ENCODE results near the gene RND3.

Gene RND3

DNA sequence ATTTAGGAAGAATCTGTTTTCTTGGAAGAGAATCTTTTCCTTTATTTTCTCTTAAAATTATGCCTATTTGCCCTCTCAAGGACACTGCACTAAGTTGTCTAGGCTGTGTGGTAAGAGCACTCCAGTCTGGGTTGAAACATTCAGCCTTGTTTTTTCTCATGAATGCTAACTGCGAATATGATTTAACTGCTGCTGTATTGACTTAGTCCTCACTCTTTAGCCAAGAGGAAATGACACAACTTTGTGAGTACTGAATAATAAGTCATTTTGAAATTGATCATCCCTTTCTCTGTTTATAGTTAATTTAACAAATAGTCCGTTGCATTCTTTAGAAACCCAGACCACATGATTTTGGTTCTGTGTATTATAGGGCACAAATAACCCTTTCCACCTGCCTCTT, 4.5 kb upstream of the RND3 start:
- Histone ChIP-seq H3K27ac (no peak overlapping the region), H3K27me3 (peaks cover 34% of the 10 kb centered on the region), H3K36me3 (no peaks in the 10 kb centered on the region), H3K4me1 (ENCODE audit: control insufficient read depth in 1 of 2, insufficient read depth in 1 of 2, low read depth in 1 of 2, low read length in 1 of 2) (no peaks in the 10 kb centered on the region), H3K9me3 (no peaks in the 10 kb centered on the region), H3K4me3 (ENCODE audit: low read depth in 1 of 2, low read length in 1 of 2) (no peak overlapping the region)
- TF ChIP-seq, protein P1, sequence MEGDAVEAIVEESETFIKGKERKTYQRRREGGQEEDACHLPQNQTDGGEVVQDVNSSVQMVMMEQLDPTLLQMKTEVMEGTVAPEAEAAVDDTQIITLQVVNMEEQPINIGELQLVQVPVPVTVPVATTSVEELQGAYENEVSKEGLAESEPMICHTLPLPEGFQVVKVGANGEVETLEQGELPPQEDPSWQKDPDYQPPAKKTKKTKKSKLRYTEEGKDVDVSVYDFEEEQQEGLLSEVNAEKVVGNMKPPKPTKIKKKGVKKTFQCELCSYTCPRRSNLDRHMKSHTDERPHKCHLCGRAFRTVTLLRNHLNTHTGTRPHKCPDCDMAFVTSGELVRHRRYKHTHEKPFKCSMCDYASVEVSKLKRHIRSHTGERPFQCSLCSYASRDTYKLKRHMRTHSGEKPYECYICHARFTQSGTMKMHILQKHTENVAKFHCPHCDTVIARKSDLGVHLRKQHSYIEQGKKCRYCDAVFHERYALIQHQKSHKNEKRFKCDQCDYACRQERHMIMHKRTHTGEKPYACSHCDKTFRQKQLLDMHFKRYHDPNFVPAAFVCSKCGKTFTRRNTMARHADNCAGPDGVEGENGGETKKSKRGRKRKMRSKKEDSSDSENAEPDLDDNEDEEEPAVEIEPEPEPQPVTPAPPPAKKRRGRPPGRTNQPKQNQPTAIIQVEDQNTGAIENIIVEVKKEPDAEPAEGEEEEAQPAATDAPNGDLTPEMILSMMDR (IDR thresholded peaks at IDR 0.05) = no peak

DNA sequence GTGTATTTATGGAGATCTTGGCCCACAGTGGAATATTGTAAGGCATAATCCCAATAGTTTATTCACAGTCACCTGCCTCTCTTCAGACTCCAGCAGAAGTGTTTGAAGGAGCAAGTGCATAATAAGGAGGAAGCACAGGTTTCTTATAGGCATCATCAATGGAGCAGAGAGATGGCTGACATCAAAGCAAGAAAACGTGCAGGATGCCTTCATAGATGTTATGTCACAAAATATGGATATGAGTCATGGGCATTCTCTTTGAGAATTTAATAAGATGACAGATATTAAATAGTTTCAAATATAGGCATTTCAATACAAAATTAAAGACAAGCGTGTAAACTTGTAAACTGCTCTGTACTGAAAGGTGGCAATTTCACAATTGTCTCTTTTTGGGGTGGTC, 4.0 kb upstream of the RND3 start:
- peaks cover 40% of the 10 kb centered on the region for H3K27me3 ChIP-seq
- H3K4me3 ChIP-seq (ENCODE audit: low read depth in 1 of 2, low read length in 1 of 2) = no peak overlapping the region
- no peaks in the 10 kb centered on the region for H3K4me1 ChIP-seq (ENCODE audit: control insufficient read depth in 1 of 2, insufficient read depth in 1 of 2, low read depth in 1 of 2, low read length in 1 of 2)
- TF ChIP-seq, protein P1 (IDR thresholded peaks at IDR 0.05) = no peak
- no peaks in the 10 kb centered on the region for H3K9me3 ChIP-seq
- no peak overlapping the region for H3K27ac ChIP-seq
- H3K36me3 ChIP-seq = no peaks in the 10 kb centered on the region

DNA sequence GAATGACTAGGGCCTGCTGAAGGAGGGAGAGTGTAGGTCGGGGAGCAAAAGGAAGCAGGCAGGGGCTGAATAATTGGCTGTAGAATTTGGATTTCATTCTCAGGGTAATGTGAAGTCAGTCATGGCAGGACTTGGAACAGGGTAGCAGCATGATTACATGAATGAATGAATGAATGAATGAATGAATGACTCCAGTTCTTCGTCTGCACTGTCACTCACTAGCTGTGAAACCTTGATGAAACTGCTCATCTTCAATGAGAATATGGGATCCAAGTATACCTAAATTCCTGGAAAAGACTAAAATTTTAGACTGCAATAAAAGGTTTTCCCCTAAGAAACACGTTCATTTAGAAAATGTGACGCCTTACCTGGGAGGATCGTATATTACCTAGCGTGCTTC, 3.0 kb upstream of the RND3 start:
- Histone ChIP-seq H3K4me3 (ENCODE audit: low read depth in 1 of 2, low read length in 1 of 2) (no peak overlapping the region), H3K36me3 (no peaks in the 10 kb centered on the region), H3K4me1 (ENCODE audit: control insufficient read depth in 1 of 2, insufficient read depth in 1 of 2, low read depth in 1 of 2, low read length in 1 of 2) (no peaks in the 10 kb centered on the region), H3K27ac (no peak overlapping the region), H3K9me3 (no peaks in the 10 kb centered on the region), H3K27me3 (peaks cover 49% of the 10 kb centered on the region)
- TF ChIP-seq, protein P1 (IDR thresholded peaks at IDR 0.05) = no peak

DNA sequence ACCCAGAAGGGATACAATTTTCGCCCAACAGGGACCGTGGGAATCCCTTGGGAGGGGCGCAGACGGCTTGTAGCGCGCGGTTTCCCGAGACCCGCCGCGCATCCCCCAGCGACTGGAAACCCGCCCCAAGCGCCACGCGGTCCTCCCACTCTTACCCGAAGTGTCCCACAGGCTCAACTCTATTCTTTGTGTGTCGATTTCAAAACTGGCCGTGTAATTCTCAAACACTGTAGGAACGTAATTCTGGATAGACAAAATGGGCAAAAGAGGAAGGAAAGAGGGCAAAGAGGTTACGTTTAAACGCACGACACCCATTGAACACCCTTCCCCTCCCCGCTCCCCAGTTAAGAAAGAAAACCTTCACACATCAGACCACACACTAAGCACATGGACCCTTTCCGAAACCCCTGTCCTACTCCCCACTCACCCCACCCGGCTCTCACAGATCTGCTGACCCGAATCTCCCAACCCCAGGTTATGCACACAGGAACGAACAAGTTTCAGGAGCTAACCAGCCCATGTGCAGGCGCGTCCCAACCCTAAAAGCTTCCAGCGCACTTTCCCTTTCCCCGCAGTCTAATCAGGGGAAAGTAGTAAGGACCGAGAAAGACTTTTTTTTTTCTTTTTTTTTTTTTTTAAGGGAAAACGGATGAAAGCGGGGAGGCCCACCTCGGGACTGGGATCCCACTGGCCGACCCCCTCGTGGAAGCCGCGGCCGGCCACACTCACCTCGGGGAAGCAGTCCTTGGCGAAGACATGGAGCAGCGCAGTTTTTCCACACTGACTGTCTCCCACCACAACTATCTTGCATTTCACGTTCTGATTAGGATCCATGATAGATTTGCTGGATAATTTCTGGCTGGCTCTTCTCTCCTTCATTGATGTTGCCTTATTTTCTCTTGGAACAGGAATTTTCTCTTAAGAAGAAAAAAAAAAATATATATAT, 655 bp downstream of the RND3 start:
- TF ChIP-seq, protein P1 (IDR thresholded peaks at IDR 0.05) = no peak
- no peaks in the 10 kb centered on the region for H3K36me3 ChIP-seq
- no peaks in the 10 kb centered on the region for H3K9me3 ChIP-seq
- H3K4me3 ChIP-seq (ENCODE audit: low read depth in 1 of 2, low read length in 1 of 2) = no peak overlapping the region
- no peaks in the 10 kb centered on the region for H3K4me1 ChIP-seq (ENCODE audit: control insufficient read depth in 1 of 2, insufficient read depth in 1 of 2, low read depth in 1 of 2, low read length in 1 of 2)
- H3K27me3 ChIP-seq = peaks cover 81% of the 10 kb centered on the region
- no peak overlapping the region for H3K27ac ChIP-seq

- Histone ChIP-seq H3K4me1 (ENCODE audit: control insufficient read depth in 1 of 2, insufficient read depth in 1 of 2, low read depth in 1 of 2, low read length in 1 of 2) (no peaks in the 10 kb centered on the region), H3K9me3 (no peaks in the 10 kb centered on the region), H3K36me3 (no peaks in the 10 kb centered on the region), H3K27me3 (peaks cover 86% of the 10 kb centered on the region), H3K27ac (no peak overlapping the region), H3K4me3 (ENCODE audit: low read depth in 1 of 2, low read length in 1 of 2) (no peak overlapping the region)
- TF ChIP-seq, protein P1 (IDR thresholded peaks at IDR 0.05) = no peak
These were observed 1.5 kb downstream of the RND3 start for GRCh38 chr2:150485871-150486538.
